Right cardiac atrium (tissue), 5 donors: ENCODE results near the gene SLFN5. TPM values are rescaled to one million over a fixed set of nuclear protein-coding genes. Genes with fewer than 3 reads are reported as not detected.

Experiments
- ATAC-seq, 2 donors: fragments of 200-7000 bp; cut with Tn5 transposase; one replicate each; pipeline versions ENCODE4 v1.8.0 to v1.9.1; 2020; ENCODE audit warnings: moderate library complexity in 2 of 2, mild to moderate bottlenecking in 1 of 2
- DNase-seq, 3 donors: peaks; one replicate each; pipeline ENCODE4 v3.0.0-alpha.2; 2020
- H3K27ac ChIP-seq: one replicate; pipeline ENCODE4 v1.5.1; 2013; ENCODE audit warnings: mild to moderate bottlenecking, low read length, control low read depth, moderate library complexity
- H3K27me3 ChIP-seq: one replicate; pipeline ENCODE4 v1.6.1; 2013; ENCODE audit not compliant: control insufficient read depth, insufficient read depth
- H3K4me1 ChIP-seq: one replicate; pipeline ENCODE4 v1.6.1; 2013; ENCODE audit warnings: low read length; ENCODE audit not compliant: control insufficient read depth, insufficient read depth
- H3K4me3 ChIP-seq: one replicate; pipeline ENCODE4 v1.5.1; 2013; ENCODE audit warnings: low read length, control low read depth
- H3K9me3 ChIP-seq: one replicate; pipeline ENCODE4 v1.6.1; 2013; ENCODE audit warnings: low read length; ENCODE audit not compliant: control insufficient read depth
- WGBS: extraction: QIAGEN DNeasy Blood & Tissue Kit; methylation state at CpG from one replicate; pipeline ENCODE4 v1.1.7; 2013; 5-methylcytosine and 5-hydroxymethylcytosine counted together
- intact Hi-C, 4 donors: fragments of 100-400 bp; cut with DNase I; formaldehyde crosslinking; loops; one replicate each; pipeline versions ENCODE4 v1.11.0 to v1.14.0; 2022 to 2023
- polyA plus RNA-seq: library from polyadenylated mRNA; stranded (reverse); fragments of 200-250 nt; gene quantifications from one replicate; pipeline ENCODE4 v1.2.3, GENCODE V29; 2013
- total RNA-seq, 4 donors: library from RNA; stranded (reverse); fragmentation: NEBNext Ultra II Directional; extraction: Animal tissue kit (Norgen Biotek cat#: 25700); gene quantifications; one replicate each; pipeline ENCODE4 v1.2.1, GENCODE V29; 2021
- donor health status: healthy with polysubstance abuse.
- donor health status: DM: no; HTN: yes; CAD: no.
- donor health status: DM: no; HTN: no; CAD: no.
- donor health status: DM: no; HTN: yes; CAD: no; lungs with severe emphysema.
- donor health status: DM: yes; HTN: yes; CAD: no.

Gene SLFN5
- total and polyA plus RNA-seq, 5 donors: 3.9 to 24.0 (median 16.5) TPM

DNA sequence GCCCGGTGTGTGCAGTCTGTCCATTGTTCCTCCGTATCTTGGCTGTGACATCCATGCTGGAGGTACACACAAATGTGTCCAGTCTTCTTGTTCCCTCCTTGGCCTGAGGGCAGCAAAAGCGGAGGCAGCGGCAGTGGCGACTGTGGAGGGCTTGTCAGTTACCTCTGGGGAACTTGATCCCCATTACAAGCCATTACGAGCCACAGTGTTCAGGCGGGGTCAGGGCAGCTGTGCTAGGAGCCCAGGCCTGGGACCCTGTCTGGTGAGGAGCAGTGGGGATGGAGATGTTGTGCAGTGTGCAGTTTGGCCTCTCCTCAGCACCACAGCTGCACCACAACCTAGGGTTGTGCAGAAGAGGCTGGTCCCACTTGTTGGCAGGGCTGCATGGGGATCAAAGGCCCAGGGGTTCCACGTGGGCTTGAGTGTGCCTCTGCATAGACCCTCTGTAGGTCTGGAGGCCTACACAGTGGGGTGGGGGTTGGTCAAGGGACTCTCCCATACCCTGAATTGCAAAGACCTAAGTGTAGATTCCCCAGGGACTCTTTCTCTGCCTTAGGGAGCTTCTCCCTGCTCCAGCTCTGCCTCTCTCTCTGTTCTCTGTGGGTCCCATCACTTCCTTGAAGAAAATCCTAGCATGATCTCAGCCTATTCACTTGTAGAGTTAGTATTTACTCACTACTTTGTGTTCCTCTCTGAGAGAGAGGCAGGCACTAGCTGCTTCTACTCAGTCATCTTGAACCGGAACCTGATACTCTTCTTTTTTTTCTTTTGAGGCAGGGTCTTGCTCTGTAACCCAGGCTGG lies 71.7 kb downstream of the SLFN5 start:
- Histone ChIP-seq H3K27me3 (no peaks in the 10 kb centered on the region), H3K9me3 (no peaks in the 10 kb centered on the region), H3K4me1 (peaks cover 10% of the 10 kb centered on the region), H3K27ac (peak overlapping the region; percentile 68), H3K4me3 (no peak overlapping the region)
- WGBS: 74% methylated on average over 9 of the region's 9 CpGs
- intact Hi-C loops: loop anchor here in 3 of 4 donors (2.0 to 10.0 kb wide), 3 partner anchors 216 to 430 kb away; partner anchors contain the start of gene SLFN12L (in 2 of the 3)
- peak in 1 of 2 donors; percentile 29 for ATAC-seq
- DNase-seq: peak in 2 of 3 donors; percentile 38 to 43

DNA sequence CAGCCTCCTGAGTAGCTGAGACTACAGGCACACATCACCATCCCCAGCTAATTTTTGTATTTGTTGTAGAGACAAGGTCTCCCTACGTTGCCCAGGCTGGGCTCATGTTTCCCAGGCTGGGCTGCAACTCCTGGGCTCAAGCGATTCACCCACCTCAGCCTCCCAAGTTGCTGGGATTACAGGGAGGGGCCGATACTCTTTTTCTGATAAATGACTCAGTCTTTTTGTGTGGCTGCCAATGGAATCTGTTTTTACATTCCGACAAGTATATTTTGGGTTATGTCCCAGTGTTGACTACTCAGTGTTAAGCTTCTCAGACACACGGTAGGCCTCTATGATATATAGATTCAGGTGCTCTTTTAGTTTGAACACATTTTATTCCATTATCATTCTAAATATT lies 72.4 kb downstream of the SLFN5 start:
- Histone ChIP-seq H3K9me3 (no peaks in the 10 kb centered on the region), H3K27me3 (no peaks in the 10 kb centered on the region), H3K4me3 (no peak overlapping the region), H3K27ac (peak overlapping the region; percentile 68), H3K4me1 (peaks cover 10% of the 10 kb centered on the region)
- DNase-seq (peak in 2 of 3 donors; percentile 37 to 41), ATAC-seq (peak; percentile 44 to 75)
- intact Hi-C loops: loop anchor here in 2 of 4 donors (2.0 to 10.0 kb wide), 2 partner anchors 216 to 430 kb away; no protein-coding TSS in a partner anchor
- WGBS: 14% methylated on average over 5 of the region's 5 CpGs

DNA sequence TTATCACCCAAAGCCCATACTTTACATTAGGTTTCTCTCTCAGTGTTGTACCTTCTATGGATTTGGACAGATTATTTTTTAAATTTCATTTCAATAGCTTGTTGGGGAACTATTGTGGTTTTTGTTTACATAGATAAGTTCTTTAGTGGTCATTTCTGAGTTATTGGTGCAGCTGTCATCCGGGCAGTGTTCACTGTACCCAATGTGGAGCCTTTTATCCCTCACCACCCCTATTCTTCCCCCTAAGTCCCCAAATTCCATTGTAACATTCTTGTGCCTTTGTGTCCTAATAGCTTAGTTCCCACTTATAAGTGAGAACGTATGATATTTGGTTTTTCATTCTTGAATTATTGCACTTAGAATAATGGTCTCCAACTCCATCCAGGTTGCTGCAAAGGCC lies 73.1 kb downstream of the SLFN5 start:
- no peaks in the 10 kb centered on the region for H3K9me3 ChIP-seq
- WGBS: 90% methylated on average over 2 of the region's 2 CpGs
- no peak overlapping the region for H3K4me3 ChIP-seq
- DNase-seq: no peak
- no peak for ATAC-seq
- intact Hi-C loops: loop anchor here in 2 of 4 donors (2.0 to 10.0 kb wide), 2 partner anchors 215 to 429 kb away; no protein-coding TSS in a partner anchor
- H3K27me3 ChIP-seq: no peaks in the 10 kb centered on the region
- H3K27ac ChIP-seq: no peak overlapping the region
- peaks cover 10% of the 10 kb centered on the region for H3K4me1 ChIP-seq

DNA sequence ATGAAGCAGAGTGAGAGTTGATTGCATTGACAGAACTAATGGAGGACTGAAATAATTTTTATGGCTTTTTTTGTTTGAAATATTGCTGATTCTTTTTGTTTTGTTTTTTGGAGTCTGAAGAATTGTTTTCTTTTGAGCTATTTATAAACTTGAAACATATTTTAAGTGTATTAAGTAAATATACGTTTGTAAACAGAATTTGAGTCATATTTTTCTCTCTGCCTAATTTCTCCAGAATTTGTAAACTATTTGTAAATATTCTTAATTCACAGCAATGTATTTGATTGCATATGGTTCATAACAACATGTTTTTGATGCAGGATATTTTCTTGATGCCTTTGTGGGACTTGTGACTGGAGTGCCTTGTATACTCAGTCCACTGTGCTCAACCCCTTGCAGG lies 79.9 kb downstream of the SLFN5 start:
- 86% methylated on average over 1 of the region's 1 CpG for WGBS
- H3K27me3 ChIP-seq: no peaks in the 10 kb centered on the region
- ATAC-seq: no peak
- H3K27ac ChIP-seq: no peak overlapping the region
- no peaks in the 10 kb centered on the region for H3K4me1 ChIP-seq
- H3K4me3 ChIP-seq: no peak overlapping the region
- no peaks in the 10 kb centered on the region for H3K9me3 ChIP-seq
- no peak for DNase-seq
- intact Hi-C loops: no loop called here

Other genes starting within 250 kb of the SLFN5 start
- 10 to 100 TPM; 17.2 to 20.0 (median 18.4) TPM for gene RFFL, start 179.4 kb upstream of the SLFN5 start, total RNA-seq
- gene RFFL, start 179.4 kb upstream of the SLFN5 start, polyA plus RNA-seq: 5.7 TPM
- 1 to 10 TPM; 5.8 to 7.1 (median 6.4) TPM for gene RAD51D, start 123.2 kb upstream of the SLFN5 start, total RNA-seq
- 3.4 TPM for gene RAD51D, start 123.2 kb upstream of the SLFN5 start, polyA plus RNA-seq
- gene FNDC8, start 121.5 kb upstream of the SLFN5 start, total RNA-seq: not detected
- gene FNDC8, start 121.5 kb upstream of the SLFN5 start, polyA plus RNA-seq: not detected
- gene NLE1, start 100.8 kb upstream of the SLFN5 start, total RNA-seq: 1 to 10 TPM; 4.1 to 6.6 (median 4.6) TPM
- 2.2 TPM for gene NLE1, start 100.8 kb upstream of the SLFN5 start, polyA plus RNA-seq
- 100 to 1,000 TPM; 141 to 193 (median 180) TPM for gene UNC45B, start 95.3 kb upstream of the SLFN5 start, total RNA-seq
- gene UNC45B, start 95.3 kb upstream of the SLFN5 start, polyA plus RNA-seq: 62.2 TPM
- not detected for gene SLC35G3, start 48.7 kb upstream of the SLFN5 start, total RNA-seq
- not detected for gene SLC35G3, start 48.7 kb upstream of the SLFN5 start, polyA plus RNA-seq
- 10 to 100 TPM; 12.0 to 21.5 (median 19.0) TPM for gene SLFN11, start 130.5 kb downstream of the SLFN5 start, total RNA-seq
- gene SLFN11, start 130.5 kb downstream of the SLFN5 start, polyA plus RNA-seq: 9.2 TPM
- 1 to 10 TPM; 3.6 to 6.0 (median 4.9) TPM for gene SLFN12, start 189.4 kb downstream of the SLFN5 start, total RNA-seq
- 2.1 TPM for gene SLFN12, start 189.4 kb downstream of the SLFN5 start, polyA plus RNA-seq
- 1 to 10 TPM; 4.7 to 7.9 (median 6.8) TPM for gene SLFN13, start 205.7 kb downstream of the SLFN5 start, total RNA-seq
- gene SLFN13, start 205.7 kb downstream of the SLFN5 start, polyA plus RNA-seq: 0.95 TPM